ENCODE results near the gene PRDX3. TPM values are rescaled to one million over a fixed set of nuclear protein-coding genes. Genes with fewer than 3 reads are reported as not detected.

Gene PRDX3
- total RNA-seq, 1 experiment from 2014 or later = 167 TPM

DNA sequence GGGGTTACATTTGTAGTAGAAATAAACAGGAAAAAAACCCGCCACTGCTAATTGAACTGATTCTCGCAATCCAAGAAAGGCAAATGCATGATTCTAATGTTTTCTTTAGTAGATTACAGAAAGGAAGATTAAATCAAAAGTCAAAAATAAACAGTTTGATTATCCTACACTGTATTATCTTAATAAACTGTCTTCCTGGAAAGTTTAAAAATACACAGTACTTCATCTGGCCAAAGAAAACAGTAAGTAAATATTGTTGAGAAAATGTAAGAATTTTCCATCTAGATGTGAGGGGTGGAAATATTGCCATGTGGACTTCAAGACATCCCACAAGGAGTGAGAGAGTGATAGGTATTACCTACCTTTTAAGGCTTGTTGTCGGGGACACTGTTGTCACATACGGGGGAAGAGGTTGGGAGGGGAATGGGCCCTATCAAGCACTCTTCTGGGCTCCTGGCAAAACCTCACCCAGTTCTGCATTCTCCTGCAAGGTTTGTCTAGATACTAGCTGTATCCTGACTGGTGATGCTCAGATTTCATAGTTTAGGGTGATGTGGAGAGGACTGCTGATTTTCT lies 46.6 kb upstream of the PRDX3 start:
- ATAC-seq (no peak), DNase-seq (ENCODE audit: low spot score) (no peak)
- no peak for TF ChIP-seq NR2C2 (CRISPR knock-in tag; IDR thresholded peaks at IDR 0.05)
- TF ChIP-seq SMAD4 (CRISPR knock-in tag; IDR thresholded peaks at IDR 0.05) = no peak
- no peak for TF ChIP-seq CREB1 (CRISPR knock-in tag; IDR thresholded peaks at IDR 0.05)
- TF ChIP-seq KAT7 (CRISPR knock-in tag; IDR thresholded peaks at IDR 0.05; ENCODE audit: borderline replicate concordance) = no peak
- TF ChIP-seq, protein P1, sequence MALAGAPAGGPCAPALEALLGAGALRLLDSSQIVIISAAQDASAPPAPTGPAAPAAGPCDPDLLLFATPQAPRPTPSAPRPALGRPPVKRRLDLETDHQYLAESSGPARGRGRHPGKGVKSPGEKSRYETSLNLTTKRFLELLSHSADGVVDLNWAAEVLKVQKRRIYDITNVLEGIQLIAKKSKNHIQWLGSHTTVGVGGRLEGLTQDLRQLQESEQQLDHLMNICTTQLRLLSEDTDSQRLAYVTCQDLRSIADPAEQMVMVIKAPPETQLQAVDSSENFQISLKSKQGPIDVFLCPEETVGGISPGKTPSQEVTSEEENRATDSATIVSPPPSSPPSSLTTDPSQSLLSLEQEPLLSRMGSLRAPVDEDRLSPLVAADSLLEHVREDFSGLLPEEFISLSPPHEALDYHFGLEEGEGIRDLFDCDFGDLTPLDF (CRISPR knock-in tag; IDR thresholded peaks at IDR 0.05) = no peak
- TF ChIP-seq, protein P2, sequence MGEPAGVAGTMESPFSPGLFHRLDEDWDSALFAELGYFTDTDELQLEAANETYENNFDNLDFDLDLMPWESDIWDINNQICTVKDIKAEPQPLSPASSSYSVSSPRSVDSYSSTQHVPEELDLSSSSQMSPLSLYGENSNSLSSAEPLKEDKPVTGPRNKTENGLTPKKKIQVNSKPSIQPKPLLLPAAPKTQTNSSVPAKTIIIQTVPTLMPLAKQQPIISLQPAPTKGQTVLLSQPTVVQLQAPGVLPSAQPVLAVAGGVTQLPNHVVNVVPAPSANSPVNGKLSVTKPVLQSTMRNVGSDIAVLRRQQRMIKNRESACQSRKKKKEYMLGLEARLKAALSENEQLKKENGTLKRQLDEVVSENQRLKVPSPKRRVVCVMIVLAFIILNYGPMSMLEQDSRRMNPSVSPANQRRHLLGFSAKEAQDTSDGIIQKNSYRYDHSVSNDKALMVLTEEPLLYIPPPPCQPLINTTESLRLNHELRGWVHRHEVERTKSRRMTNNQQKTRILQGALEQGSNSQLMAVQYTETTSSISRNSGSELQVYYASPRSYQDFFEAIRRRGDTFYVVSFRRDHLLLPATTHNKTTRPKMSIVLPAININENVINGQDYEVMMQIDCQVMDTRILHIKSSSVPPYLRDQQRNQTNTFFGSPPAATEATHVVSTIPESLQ (CRISPR knock-in tag; IDR thresholded peaks at IDR 0.05) = no peak
- TF ChIP-seq, protein P3, sequence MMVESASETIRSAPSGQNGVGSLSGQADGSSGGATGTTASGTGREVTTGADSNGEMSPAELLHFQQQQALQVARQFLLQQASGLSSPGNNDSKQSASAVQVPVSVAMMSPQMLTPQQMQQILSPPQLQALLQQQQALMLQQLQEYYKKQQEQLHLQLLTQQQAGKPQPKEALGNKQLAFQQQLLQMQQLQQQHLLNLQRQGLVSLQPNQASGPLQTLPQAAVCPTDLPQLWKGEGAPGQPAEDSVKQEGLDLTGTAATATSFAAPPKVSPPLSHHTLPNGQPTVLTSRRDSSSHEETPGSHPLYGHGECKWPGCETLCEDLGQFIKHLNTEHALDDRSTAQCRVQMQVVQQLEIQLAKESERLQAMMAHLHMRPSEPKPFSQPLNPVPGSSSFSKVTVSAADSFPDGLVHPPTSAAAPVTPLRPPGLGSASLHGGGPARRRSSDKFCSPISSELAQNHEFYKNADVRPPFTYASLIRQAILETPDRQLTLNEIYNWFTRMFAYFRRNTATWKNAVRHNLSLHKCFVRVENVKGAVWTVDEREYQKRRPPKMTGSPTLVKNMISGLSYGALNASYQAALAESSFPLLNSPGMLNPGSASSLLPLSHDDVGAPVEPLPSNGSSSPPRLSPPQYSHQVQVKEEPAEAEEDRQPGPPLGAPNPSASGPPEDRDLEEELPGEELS (CRISPR knock-in tag; IDR thresholded peaks at IDR 0.05) = no peak
- no peak for TF ChIP-seq CREM (CRISPR knock-in tag; IDR thresholded peaks at IDR 0.05)
- TF ChIP-seq, protein P4, sequence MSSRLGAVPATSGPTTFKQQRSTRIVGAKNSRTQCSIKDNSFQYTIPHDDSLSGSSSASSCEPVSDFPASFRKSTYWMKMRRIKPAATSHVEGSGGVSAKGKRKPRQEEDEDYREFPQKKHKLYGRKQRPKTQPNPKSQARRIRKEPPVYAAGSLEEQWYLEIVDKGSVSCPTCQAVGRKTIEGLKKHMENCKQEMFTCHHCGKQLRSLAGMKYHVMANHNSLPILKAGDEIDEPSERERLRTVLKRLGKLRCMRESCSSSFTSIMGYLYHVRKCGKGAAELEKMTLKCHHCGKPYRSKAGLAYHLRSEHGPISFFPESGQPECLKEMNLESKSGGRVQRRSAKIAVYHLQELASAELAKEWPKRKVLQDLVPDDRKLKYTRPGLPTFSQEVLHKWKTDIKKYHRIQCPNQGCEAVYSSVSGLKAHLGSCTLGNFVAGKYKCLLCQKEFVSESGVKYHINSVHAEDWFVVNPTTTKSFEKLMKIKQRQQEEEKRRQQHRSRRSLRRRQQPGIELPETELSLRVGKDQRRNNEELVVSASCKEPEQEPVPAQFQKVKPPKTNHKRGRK (CRISPR knock-in tag; IDR thresholded peaks at IDR 0.05; ENCODE audit: borderline replicate concordance) = no peak
- TF ChIP-seq, protein P5, sequence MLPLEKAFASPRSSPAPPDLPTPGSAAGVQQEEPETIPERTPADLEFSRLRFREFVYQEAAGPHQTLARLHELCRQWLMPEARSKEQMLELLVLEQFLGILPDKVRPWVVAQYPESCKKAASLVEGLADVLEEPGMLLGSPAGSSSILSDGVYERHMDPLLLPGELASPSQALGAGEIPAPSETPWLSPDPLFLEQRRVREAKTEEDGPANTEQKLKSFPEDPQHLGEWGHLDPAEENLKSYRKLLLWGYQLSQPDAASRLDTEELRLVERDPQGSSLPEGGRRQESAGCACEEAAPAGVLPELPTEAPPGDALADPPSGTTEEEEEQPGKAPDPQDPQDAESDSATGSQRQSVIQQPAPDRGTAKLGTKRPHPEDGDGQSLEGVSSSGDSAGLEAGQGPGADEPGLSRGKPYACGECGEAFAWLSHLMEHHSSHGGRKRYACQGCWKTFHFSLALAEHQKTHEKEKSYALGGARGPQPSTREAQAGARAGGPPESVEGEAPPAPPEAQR (CRISPR knock-in tag; IDR thresholded peaks at IDR 0.05) = no peak
- no peak for TF ChIP-seq SOX15 (CRISPR knock-in tag; IDR thresholded peaks at IDR 0.05)
- TF ChIP-seq ZBTB21 (CRISPR knock-in tag; IDR thresholded peaks at IDR 0.05; ENCODE audit: borderline replicate concordance) = no peak
- H3K27ac Mint-ChIP-seq = no peak overlapping the region
- H3K9me3 Mint-ChIP-seq = no peaks in the 10 kb centered on the region
- H3K36me3 Mint-ChIP-seq = no peaks in the 10 kb centered on the region
- no peaks in the 10 kb centered on the region for H3K27me3 Mint-ChIP-seq (ENCODE audit: low read depth)
- ChIA-PET POLR2A (no interaction called here), CTCF (interaction anchor here (0.7 kb wide), 1 partner anchor 68 kb away, joined by 4 read pairs; no protein-coding TSS in a partner anchor)
- H3K4me1 Mint-ChIP-seq = peaks cover 14% of the 10 kb centered on the region
- H3K4me3 Mint-ChIP-seq = no peak overlapping the region

DNA sequence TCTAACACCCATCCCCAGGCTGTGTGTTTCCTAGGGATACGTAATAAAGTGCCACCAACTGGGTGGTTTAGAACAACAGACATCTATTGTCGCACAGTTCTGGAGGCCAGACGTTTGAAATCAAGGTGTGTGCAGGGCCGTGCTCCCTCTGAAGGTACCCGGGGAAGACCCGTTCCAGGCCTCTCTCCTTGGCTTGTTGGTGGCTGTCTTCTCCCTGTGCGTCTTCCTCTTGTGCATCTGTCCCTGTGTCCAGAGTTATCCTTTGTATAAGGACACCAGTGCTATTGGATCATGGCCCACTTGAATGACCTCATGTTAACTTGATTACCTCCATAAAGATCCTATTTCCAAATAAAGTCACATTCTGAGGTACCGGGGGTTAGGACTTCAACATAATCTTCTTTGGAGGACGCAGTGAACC lies 44.4 kb upstream of the PRDX3 start:
- ChIA-PET POLR2A (no interaction called here), CTCF (interaction anchor here (1.0 to 2.7 kb wide), 8 partner anchors 11 to 222 kb away, joined by 3 to 21 read pairs (median 6); partner anchors contain the start of gene GRK5)
- TF ChIP-seq ZNF423 (CRISPR knock-in tag; IDR thresholded peaks at IDR 0.05) = no peak
- TF ChIP-seq, protein P6, sequence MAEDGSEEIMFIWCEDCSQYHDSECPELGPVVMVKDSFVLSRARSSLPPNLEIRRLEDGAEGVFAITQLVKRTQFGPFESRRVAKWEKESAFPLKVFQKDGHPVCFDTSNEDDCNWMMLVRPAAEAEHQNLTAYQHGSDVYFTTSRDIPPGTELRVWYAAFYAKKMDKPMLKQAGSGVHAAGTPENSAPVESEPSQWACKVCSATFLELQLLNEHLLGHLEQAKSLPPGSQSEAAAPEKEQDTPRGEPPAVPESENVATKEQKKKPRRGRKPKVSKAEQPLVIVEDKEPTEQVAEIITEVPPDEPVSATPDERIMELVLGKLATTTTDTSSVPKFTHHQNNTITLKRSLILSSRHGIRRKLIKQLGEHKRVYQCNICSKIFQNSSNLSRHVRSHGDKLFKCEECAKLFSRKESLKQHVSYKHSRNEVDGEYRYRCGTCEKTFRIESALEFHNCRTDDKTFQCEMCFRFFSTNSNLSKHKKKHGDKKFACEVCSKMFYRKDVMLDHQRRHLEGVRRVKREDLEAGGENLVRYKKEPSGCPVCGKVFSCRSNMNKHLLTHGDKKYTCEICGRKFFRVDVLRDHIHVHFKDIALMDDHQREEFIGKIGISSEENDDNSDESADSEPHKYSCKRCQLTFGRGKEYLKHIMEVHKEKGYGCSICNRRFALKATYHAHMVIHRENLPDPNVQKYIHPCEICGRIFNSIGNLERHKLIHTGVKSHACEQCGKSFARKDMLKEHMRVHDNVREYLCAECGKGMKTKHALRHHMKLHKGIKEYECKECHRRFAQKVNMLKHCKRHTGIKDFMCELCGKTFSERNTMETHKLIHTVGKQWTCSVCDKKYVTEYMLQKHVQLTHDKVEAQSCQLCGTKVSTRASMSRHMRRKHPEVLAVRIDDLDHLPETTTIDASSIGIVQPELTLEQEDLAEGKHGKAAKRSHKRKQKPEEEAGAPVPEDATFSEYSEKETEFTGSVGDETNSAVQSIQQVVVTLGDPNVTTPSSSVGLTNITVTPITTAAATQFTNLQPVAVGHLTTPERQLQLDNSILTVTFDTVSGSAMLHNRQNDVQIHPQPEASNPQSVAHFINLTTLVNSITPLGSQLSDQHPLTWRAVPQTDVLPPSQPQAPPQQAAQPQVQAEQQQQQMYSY (CRISPR knock-in tag; IDR thresholded peaks at IDR 0.05) = peak; percentile 34; the same call in 1 of the 2 replicates
- TF ChIP-seq, protein P7, sequence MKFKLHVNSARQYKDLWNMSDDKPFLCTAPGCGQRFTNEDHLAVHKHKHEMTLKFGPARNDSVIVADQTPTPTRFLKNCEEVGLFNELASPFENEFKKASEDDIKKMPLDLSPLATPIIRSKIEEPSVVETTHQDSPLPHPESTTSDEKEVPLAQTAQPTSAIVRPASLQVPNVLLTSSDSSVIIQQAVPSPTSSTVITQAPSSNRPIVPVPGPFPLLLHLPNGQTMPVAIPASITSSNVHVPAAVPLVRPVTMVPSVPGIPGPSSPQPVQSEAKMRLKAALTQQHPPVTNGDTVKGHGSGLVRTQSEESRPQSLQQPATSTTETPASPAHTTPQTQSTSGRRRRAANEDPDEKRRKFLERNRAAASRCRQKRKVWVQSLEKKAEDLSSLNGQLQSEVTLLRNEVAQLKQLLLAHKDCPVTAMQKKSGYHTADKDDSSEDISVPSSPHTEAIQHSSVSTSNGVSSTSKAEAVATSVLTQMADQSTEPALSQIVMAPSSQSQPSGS (CRISPR knock-in tag; IDR thresholded peaks at IDR 0.05; ENCODE audit: borderline replicate concordance, low read depth) = no peak
- TF ChIP-seq KAT7 (CRISPR knock-in tag; IDR thresholded peaks at IDR 0.05; ENCODE audit: borderline replicate concordance) = no peak
- TF ChIP-seq GTF2I (CRISPR knock-in tag; conservative IDR thresholded peaks at IDR 0.05) = no peak
- no peak for TF ChIP-seq MXD4 (CRISPR knock-in tag; IDR thresholded peaks at IDR 0.05; ENCODE audit: borderline replicate concordance)
- no peak overlapping the region for H3K4me3 Mint-ChIP-seq
- peaks cover 20% of the 10 kb centered on the region for H3K4me1 Mint-ChIP-seq
- no peaks in the 10 kb centered on the region for H3K9me3 Mint-ChIP-seq
- H3K27me3 Mint-ChIP-seq (ENCODE audit: low read depth) = no peaks in the 10 kb centered on the region
- no peaks in the 10 kb centered on the region for H3K36me3 Mint-ChIP-seq
- DNase-seq (ENCODE audit: low spot score) (no peak), ATAC-seq (no peak)
- H3K27ac Mint-ChIP-seq = no peak overlapping the region
